ENCODE measurements around the gene NTM.

DNA sequence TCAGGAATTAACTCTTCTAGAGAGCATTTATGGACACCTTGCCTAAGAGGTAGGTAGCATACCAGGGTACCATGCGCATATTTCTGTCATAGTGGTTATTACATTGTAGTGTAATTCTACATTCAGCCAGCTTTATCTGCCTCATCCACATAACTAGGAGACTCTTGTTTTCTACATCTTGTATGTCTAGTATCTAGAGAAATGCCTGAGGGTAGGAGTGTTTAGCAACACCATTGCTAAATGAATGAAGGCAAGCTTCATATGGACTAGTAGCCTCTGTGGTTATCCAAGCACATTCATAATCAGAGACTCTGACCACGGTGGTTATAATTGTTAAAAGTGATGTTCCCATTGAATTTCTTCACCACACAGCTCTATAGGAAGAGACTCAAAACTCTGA is 107.9 kb downstream of the NTM start:
- TF ChIP-seq EZH2 (IDR thresholded peaks at IDR 0.05; ENCODE audit: insufficient read depth, poor library complexity, severe bottlenecking) (no peak), EZH2phosphoT487 (IDR thresholded peaks at IDR 0.05; ENCODE audit: insufficient read depth, low read depth) (no peak)

All from GM23248 (cell line).